ENCODE measurements around the gene RPL6. TPM values are rescaled to one million over a fixed set of nuclear protein-coding genes. Genes with fewer than 3 reads are reported as not detected.
"Not testable (repeated sequence)": the region's sequence is repeated elsewhere in the genome, so short reads cannot be mapped to it uniquely, and the experiment has no call there.

RPL6 gene
- total RNA-seq, 1 donor from 2014 or later, result 1,628 TPM

GRCh38 chr12:112447106-112447505 lies 37.7 kb upstream of the RPL6 start:
- Mint-ChIP-seq H3K36me3 (peaks cover 16% of the 10 kb centered on the region), H3K9me3 (no peaks in the 10 kb centered on the region), H3K27ac (no peak overlapping the region), H3K4me1 (no peaks in the 10 kb centered on the region), H3K27me3 (ENCODE audit: low read depth) (no peaks in the 10 kb centered on the region), H3K4me3 (no peak overlapping the region)
- DNase-seq (ENCODE audit: low spot score in 2 of 2, unreplicated experiment in 2 of 2), result no peak
- TF ChIP-seq, protein P1, sequence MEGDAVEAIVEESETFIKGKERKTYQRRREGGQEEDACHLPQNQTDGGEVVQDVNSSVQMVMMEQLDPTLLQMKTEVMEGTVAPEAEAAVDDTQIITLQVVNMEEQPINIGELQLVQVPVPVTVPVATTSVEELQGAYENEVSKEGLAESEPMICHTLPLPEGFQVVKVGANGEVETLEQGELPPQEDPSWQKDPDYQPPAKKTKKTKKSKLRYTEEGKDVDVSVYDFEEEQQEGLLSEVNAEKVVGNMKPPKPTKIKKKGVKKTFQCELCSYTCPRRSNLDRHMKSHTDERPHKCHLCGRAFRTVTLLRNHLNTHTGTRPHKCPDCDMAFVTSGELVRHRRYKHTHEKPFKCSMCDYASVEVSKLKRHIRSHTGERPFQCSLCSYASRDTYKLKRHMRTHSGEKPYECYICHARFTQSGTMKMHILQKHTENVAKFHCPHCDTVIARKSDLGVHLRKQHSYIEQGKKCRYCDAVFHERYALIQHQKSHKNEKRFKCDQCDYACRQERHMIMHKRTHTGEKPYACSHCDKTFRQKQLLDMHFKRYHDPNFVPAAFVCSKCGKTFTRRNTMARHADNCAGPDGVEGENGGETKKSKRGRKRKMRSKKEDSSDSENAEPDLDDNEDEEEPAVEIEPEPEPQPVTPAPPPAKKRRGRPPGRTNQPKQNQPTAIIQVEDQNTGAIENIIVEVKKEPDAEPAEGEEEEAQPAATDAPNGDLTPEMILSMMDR (IDR thresholded peaks at IDR 0.05; ENCODE audit: unreplicated experiment), result no peak

- DNase-seq (ENCODE audit: low spot score in 2 of 2, unreplicated experiment in 2 of 2), result no peak
- H3K27me3 Mint-ChIP-seq (ENCODE audit: low read depth), result no peaks in the 10 kb centered on the region
- peaks cover 16% of the 10 kb centered on the region for H3K36me3 Mint-ChIP-seq
- H3K4me1 Mint-ChIP-seq, result no peaks in the 10 kb centered on the region
- H3K27ac Mint-ChIP-seq, result no peak overlapping the region
- no peak overlapping the region for H3K4me3 Mint-ChIP-seq
- H3K9me3 Mint-ChIP-seq, result no peaks in the 10 kb centered on the region
- TF ChIP-seq, protein P1 (IDR thresholded peaks at IDR 0.05; ENCODE audit: unreplicated experiment), result no peak
Measured at GRCh38 chr12:112446008-112446725, 36.8 kb upstream of the RPL6 start.

DNA sequence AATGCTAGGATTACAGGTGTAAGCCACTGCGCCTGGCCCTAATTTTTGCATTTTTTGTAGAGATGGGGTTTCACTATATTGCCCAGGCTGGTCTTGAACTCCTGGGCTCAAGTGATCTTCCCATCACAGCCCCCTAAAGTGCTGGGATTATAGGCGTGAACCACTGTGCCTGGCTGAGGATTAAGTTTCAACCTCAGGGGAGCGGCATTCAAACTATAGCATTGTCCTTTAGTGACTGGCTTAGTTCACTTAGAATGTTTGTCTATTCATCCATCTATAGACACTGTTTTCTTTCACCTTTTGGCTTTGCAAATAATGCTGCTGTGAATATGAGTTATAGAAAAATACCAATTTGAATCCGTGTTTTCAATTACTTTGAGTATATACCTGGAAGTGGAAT lies 34.5 kb upstream of the RPL6 start:
- Mint-ChIP-seq H3K36me3 (peaks cover 8% of the 10 kb centered on the region), H3K4me1 (no peaks in the 10 kb centered on the region), H3K27me3 (ENCODE audit: low read depth) (no peaks in the 10 kb centered on the region), H3K9me3 (no peaks in the 10 kb centered on the region), H3K4me3 (no peak overlapping the region), H3K27ac (no peak overlapping the region)
- TF ChIP-seq, protein P1 (IDR thresholded peaks at IDR 0.05; ENCODE audit: unreplicated experiment), result no peak
- DNase-seq (ENCODE audit: low spot score in 2 of 2, unreplicated experiment in 2 of 2), result no peak

GRCh38 chr12:112440653-112441052 lies 31.2 kb upstream of the RPL6 start:
- H3K27ac Mint-ChIP-seq; H3K4me3 Mint-ChIP-seq; DNase-seq (ENCODE audit: low spot score in 2 of 2, unreplicated experiment in 2 of 2); H3K36me3 Mint-ChIP-seq; H3K9me3 Mint-ChIP-seq; H3K4me1 Mint-ChIP-seq; H3K27me3 Mint-ChIP-seq (ENCODE audit: low read depth): not testable (repeated sequence)

- Mint-ChIP-seq H3K27ac (no peak overlapping the region), H3K4me1 (no peaks in the 10 kb centered on the region), H3K4me3 (no peak overlapping the region), H3K9me3 (no peaks in the 10 kb centered on the region), H3K27me3 (ENCODE audit: low read depth) (no peaks in the 10 kb centered on the region), H3K36me3 (peaks cover 2% of the 10 kb centered on the region)
- TF ChIP-seq, protein P1 (IDR thresholded peaks at IDR 0.05; ENCODE audit: unreplicated experiment), result no peak
- DNase-seq (ENCODE audit: low spot score in 2 of 2, unreplicated experiment in 2 of 2), result no peak
Measured at GRCh38 chr12:112439769-112440168, 30.4 kb upstream of the RPL6 start.

DNA sequence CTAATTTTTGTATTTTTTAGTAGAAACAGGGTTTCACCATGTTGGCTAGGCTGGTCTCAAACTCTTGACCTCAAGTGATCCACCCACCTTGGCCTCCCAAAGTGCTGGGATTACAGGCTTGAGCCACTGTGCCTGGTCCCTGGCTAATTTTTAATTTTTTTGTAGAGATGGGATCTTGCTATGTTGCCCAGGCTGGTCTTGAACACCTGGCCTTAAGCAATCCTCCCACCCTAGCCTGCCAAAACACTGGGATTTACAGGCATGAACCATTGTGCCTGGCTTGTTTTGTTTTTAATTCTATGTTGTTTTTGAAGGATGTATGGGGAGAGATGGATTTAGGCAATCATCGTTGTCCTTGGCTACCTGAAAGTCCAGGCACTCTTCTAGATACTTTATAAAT lies 29.2 kb upstream of the RPL6 start:
- not testable (repeated sequence) for H3K36me3 Mint-ChIP-seq; H3K4me3 Mint-ChIP-seq; H3K9me3 Mint-ChIP-seq; H3K27me3 Mint-ChIP-seq (ENCODE audit: low read depth); H3K4me1 Mint-ChIP-seq; DNase-seq (ENCODE audit: low spot score in 2 of 2, unreplicated experiment in 2 of 2); H3K27ac Mint-ChIP-seq

- H3K4me3 Mint-ChIP-seq, result no peak overlapping the region
- DNase-seq (ENCODE audit: low spot score in 2 of 2, unreplicated experiment in 2 of 2), result no peak
- H3K4me1 Mint-ChIP-seq, result no peaks in the 10 kb centered on the region
- no peaks in the 10 kb centered on the region for H3K27me3 Mint-ChIP-seq (ENCODE audit: low read depth)
- H3K27ac Mint-ChIP-seq, result no peak overlapping the region
- H3K36me3 Mint-ChIP-seq, result no peaks in the 10 kb centered on the region
- no peaks in the 10 kb centered on the region for H3K9me3 Mint-ChIP-seq
- TF ChIP-seq, protein P1 (IDR thresholded peaks at IDR 0.05; ENCODE audit: unreplicated experiment), result no peak
Measured at GRCh38 chr12:112433551-112433950, 24.1 kb upstream of the RPL6 start.
